ENCODE results near the gene PLA2G3.
A peak's percentile ranks its signal among the peaks of the same experiment; 100 is the strongest.

PLA2G3 gene

DNA sequence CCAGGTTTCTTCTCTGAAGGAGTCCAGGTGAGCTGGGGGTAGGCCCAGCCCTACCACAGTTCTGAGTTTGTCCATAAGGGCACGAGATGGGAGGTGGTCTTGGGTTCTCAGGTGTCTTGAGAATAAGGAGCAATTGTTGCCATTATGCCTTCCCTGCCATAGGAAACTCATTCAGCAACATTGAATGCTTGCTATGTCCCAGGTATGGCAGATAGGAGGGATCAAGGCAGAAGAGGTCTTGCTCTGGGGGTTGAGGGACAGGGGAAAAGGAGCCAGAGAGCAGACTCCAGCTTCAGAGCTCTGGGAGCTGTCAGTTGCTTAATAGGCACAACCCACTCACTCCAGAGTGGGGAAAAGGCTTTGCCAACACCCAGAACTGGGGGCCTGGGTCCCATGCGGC, 37.2 kb downstream of the PLA2G3 start:
- TF ChIP-seq, protein P1, sequence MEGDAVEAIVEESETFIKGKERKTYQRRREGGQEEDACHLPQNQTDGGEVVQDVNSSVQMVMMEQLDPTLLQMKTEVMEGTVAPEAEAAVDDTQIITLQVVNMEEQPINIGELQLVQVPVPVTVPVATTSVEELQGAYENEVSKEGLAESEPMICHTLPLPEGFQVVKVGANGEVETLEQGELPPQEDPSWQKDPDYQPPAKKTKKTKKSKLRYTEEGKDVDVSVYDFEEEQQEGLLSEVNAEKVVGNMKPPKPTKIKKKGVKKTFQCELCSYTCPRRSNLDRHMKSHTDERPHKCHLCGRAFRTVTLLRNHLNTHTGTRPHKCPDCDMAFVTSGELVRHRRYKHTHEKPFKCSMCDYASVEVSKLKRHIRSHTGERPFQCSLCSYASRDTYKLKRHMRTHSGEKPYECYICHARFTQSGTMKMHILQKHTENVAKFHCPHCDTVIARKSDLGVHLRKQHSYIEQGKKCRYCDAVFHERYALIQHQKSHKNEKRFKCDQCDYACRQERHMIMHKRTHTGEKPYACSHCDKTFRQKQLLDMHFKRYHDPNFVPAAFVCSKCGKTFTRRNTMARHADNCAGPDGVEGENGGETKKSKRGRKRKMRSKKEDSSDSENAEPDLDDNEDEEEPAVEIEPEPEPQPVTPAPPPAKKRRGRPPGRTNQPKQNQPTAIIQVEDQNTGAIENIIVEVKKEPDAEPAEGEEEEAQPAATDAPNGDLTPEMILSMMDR (IDR thresholded peaks at IDR 0.05; ENCODE audit: insufficient read depth, low read depth, low read length, missing control alignments): no peak
- no peak for DNase-seq (ENCODE audit: low read depth)
- H3K4me3 ChIP-seq (ENCODE audit: low read length): no peak overlapping the region

DNA sequence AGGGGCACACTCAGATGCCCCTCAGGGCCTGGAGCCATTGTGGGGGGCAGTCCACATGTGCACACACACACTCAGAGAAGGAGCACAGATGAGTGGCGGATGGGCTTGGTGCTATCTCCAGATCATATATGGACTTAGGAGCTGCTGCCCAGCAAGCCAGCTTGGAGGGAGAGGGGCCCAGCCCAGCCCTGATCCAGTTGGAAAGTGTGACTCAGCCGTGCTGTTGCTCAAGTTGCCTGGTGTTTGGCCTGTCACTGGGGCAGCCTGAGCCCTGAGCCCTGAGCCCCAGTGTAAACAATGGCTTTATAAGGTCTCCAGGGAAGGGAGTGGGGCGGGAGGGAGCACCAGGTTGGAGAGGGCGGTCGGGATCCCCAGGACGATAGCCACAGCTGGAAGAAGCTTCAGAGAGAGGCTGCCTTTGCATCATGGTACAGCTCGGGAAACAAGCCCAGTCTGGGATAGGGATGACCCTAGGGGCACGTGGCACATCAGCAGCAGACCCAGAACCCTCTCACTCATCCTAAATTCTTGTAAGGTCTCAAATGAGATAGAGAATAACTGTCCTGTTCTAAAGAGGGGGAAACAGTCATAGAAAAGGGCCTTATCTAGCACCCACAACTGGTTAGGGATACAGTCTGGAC, 37.7 kb downstream of the PLA2G3 start:
- H3K4me3 ChIP-seq (ENCODE audit: low read length): no peak overlapping the region
- DNase-seq (ENCODE audit: low read depth): peak; percentile 80
- TF ChIP-seq, protein P1 (IDR thresholded peaks at IDR 0.05; ENCODE audit: insufficient read depth, low read depth, low read length, missing control alignments): no peak

DNA sequence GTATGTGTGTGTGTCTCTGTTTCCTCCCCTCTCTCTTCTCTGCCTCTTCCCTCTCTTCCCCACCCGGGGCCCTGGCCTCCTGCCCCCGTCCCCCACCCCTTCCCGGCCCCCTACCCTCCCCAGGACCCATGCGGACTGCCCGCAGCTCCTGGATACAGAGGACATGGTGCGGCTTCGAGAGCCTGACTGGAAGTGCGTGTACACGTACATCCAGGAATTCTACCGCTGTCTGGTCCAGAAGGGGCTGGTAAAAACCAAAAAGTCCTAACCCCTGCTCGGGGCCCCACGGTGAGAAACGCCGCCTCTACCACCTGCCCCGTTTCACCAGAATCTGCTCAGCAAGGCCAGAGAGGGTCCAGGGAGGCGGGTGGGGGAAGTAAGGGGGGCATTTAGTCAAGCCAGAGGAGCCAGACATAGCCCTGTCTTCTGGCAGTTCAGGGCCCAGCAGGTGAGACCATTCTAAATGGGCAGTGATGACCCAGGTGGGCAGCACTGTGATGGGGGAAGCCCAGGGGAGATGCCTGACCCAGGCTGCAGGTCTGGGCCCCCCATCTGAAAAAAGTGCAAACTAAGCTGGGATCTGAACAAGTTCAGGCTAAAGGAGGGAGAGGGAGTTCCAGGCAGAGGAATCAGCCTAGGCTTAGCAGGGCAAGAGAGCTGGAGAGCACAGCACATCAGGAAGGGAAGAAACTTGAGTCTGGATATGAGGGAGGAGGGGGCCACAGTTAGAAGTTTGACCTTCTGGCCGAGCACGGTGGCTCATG, 39.4 kb downstream of the PLA2G3 start:
- no peak for DNase-seq (ENCODE audit: low read depth)
- TF ChIP-seq, protein P1 (IDR thresholded peaks at IDR 0.05; ENCODE audit: insufficient read depth, low read depth, low read length, missing control alignments): no peak

DNA sequence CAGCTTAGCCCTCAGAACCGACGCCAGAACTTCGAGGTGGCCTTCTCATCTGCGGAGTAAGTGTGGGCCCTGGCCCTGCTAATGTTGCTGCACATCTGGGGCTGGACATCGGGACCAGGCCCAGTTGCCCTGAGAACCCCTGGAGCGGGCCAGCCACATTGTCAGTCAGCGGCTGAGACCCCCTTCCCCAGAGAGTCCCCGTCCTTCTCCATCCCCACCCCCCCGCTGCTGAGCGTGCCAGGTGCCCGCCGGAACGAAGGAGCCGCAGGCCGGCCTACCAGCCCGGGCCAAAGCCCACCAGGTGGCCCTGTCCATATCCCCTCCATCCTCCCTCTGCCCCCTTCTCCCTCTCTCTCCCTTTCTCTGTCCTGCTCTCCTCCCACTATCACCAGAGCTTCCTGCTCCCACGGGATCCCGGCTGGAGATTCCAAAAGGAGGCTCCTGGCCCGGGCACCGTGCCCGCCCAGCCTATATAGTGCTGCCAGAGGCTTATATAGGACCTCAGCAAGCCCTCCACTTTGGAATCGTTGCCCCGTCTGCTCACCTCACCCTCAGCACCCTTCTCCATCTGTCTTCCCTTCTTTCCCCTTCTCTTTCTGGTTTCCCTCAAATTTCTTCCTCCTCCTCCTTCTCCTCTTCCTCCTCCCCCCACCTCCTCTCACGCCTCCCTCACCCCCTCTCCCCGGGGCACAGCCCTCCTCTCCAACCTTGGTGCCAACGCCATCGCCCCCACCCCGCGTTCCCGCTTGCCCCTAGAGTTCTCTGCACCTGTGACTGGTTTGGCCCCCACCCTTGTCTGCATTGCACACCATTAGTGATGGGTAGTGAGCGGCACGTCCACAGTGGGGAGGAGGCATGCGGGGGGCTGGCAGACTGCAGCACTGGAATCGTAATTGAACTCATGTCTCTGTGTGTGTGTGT, 40.2 kb downstream of the PLA2G3 start:
- TF ChIP-seq, protein P1 (IDR thresholded peaks at IDR 0.05; ENCODE audit: insufficient read depth, low read depth, low read length, missing control alignments): no peak
- H3K4me3 ChIP-seq (ENCODE audit: low read length): no peak overlapping the region
- no peak for DNase-seq (ENCODE audit: low read depth)

More for the DNA sequence above, 39.4 kb downstream of the PLA2G3 start:
- H3K4me3 ChIP-seq (ENCODE audit: low read length): no peak overlapping the region

DNA sequence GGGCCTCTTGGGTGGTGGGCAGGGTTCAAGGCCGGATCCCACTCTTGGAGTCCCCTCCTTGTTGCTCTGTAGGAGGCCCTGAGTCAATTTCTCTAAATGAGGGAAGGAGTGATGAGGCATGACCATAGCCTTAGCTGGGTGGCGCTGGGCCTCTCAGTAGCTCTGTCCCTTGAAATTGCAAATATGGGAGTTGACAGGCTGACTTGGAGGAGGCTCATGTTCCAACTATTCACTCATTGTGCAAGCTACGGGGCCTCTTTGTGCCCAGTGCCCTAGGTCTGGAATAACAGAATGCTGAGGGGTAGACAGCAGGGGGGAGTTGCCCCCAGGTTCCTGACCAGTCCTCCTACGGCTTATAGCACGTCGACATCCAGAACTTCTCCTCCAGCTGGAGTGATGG, 40.9 kb downstream of the PLA2G3 start:
- DNase-seq (ENCODE audit: low read depth): no peak
- TF ChIP-seq, protein P1 (IDR thresholded peaks at IDR 0.05; ENCODE audit: insufficient read depth, low read depth, low read length, missing control alignments): no peak
- H3K4me3 ChIP-seq (ENCODE audit: low read length): no peak overlapping the region

DNA sequence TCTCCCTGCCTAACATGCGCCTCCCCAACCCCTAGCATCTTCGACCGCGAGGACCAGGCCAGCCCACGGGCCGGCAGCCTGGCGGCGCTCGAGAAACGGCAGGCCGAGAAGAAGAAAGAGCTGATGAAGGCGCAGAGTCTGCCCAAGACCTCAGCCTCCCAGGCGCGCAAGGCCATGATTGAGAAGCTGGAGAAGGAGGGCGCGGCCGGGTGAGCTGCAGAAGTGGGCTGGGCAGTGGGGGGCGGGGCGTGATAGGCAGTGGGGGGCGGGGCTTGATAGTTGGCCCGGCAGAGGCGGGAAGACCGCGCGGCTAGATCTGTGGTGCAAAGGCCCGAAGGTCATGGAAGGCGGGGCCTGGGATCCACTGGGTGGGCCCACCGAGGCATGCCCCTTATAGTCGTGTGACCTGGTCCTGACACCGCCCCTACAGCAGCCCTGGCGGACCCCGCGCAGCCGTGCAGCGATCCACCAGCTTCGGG, 41.6 kb downstream of the PLA2G3 start:
- TF ChIP-seq, protein P1 (IDR thresholded peaks at IDR 0.05; ENCODE audit: insufficient read depth, low read depth, low read length, missing control alignments): no peak
- H3K4me3 ChIP-seq (ENCODE audit: low read length): no peak overlapping the region
- no peak for DNase-seq (ENCODE audit: low read depth)

All from epithelial cell of esophagus (primary cell).